HG03565 (cell line): ENCODE measurements around the gene MIX23.

Experiments
- ATAC-seq: cut with Tn5 transposase; IDR thresholded peaks from one replicate; pipeline ENCODE4 v1.9.1; 2021; ENCODE audit warnings: mild to moderate bottlenecking, moderate library complexity; ENCODE audit not compliant: unreplicated experiment

Gene MIX23

DNA sequence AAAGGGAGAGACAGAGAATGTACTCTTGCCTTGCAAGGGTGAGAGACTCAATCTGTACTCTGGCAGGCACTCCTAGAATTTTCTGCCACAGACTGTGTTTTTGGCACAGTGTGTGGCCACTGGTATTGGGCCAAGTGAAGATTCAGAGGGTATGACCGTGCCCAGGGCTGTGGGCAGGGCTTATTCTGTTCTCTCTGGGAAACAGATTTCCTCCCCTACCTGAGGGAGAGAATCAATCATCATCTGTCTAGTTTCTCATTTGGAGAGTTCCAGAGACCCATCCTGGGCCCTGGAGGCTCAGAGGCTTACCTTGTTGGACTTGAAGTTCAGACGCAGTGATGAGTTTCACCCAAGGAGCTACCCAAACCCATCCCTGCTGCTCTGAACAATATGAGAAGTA lies 29.8 kb downstream of the MIX23 start:
- no peak for ATAC-seq

DNA sequence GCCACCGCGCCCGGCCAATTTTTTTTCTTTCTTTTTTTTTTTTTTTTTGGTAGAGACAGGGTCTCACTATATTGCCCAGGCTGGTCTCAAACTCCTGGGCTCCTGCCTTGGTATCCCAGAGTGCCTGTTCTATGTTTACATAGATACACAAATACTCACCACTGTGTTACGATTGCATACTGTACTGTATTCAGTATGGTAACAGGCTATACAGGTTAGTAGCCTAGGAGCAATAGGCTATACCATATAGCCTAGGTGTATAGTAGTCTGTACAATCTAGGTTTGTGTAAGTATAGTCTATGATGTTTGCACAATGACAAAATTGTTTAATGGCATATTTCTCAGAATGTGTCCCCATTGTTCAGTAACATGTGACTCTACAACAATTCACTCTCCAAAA lies 31.4 kb downstream of the MIX23 start:
- no peak for ATAC-seq

DNA sequence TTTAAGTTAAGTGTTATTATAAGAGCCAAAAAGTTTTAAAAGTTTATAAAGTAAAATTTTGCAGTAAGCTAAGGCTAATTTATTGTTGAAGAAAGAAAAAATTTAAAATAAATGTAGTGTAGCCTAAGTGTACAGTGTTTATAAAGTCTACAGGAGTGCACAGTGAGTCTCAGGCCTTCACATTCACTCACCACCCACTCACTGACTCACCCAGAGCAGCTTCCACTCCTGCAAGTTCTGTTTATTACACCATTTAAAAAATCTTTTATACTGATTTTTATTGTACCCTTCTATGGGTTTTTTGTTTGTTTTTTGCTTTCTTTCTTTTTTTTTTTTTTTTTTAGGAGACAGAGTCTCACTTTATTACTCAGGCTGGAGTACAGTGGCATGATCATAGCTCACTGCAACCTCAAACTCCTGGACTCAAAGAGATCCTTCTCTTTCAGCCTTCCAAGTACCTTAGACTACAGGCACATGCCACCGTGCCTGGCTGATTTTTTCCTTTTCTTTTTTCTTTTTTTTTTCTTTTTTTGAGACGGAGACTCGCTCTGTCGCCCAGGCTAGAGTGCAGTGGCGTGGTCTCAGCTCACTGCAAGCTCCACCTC lies 32.1 kb downstream of the MIX23 start:
- no peak for ATAC-seq

DNA sequence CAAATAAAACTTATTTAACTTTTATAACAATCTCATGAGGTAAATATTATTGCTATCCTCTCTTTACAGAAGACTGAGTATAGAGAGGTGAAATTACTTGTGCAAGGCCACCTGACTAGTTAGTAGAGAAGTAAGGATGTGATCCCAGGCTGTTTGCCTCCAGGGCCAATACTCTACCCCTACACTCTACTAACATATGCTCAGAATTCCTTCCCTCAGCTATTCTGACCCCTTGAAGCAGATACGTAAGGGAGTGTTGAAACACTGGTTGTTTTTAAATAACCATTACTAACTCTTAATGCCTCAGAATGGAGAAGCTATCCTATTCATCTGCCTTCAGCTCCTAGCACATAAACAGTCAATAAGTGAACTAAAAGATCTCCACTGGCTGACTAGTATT lies 33.9 kb downstream of the MIX23 start:
- no peak for ATAC-seq

DNA sequence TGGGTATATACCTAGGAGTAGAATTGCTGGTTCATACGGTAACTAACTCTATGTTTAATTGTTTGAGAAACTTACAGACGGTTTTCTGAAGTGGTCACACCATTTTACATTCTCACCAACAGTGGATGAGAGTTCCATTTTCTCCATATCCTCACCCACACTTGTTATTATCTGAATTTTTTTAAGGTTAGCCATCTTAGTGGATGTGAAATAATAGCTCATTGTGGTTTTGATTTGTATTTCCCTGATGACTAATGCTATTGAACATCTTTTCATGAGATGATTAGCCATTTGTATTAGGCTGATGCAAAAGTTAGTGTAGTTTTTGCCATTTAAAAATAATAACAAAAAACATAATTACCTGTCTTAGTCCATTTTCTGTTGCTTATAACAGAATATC lies 39.4 kb downstream of the MIX23 start:
- no peak for ATAC-seq

DNA sequence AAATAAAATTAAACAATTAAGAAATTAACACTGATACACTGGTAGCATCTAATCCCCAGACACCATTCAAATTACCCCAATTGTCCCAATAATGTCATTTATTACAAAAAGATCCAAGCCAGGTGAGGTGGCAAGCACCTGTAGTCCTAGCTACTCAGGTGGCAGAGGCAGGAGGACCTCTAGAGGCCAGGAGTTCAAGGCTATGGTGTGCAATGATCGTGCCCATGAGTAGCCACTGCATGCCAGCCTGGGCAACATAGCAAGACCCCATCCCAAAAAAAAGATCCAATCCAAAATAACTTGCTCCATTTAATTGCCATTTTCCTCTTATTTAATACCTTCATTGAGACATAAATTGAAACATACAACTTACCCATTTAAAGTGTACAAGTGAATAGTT lies 40.2 kb downstream of the MIX23 start:
- no peak for ATAC-seq

DNA sequence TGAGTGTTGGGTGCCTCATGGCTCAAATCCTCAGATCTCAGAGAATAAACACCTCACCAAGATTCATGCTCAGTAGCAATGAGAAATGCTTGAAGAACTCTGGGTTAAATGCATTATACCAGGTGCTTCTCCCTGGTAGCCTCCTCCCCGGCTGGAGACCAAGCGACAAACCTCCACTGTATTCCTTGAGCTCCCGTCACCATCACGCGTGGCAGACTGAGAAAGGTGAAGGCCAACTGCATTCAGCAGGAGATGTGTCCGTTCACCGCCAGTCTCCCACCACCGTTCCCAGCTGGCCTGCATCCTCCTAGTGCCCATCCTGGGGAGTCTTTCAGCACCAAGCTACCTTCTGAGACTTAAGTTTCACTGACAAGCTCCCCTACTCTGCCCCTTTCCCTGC lies 50.5 kb downstream of the MIX23 start:
- no peak for ATAC-seq

DNA sequence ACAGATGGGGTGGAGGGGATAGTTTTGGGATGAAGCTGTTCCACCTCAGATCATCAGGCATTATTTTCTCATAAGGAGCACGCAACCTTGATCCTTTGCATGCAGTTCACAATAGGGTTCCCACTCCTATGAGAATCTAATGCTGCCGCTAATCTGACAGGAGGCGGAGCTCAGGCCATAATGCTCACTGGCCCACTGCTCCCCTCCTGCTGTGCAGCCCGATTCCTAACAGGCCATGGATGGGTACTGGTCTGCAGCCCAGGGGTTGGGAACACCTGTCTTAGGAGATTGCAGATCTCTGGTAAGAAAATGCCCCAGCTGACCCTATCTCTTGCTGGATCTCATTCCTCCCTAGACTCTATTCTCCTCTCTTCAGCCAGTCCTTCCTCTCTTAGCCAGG lies 51.1 kb downstream of the MIX23 start:
- ATAC-seq = no peak

DNA sequence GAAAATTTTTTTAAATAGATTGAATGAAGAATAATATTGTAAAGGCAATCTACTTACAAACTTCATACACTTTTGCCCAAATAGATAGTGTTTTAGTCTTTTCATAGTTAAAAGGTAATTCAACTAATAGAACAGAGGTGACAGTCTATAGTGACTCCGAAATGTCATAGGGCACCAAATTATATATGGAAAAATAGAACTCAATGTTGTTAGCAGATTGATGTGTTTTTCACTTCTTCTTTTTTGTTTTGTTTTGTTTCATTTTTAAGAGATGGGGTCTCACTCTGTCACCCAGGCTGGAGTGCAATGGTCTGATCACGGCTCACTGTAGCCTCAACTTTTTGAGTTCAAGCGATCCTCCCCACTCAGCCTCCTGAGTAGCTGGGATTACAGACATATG lies 57.3 kb downstream of the MIX23 start:
- ATAC-seq = no peak

DNA sequence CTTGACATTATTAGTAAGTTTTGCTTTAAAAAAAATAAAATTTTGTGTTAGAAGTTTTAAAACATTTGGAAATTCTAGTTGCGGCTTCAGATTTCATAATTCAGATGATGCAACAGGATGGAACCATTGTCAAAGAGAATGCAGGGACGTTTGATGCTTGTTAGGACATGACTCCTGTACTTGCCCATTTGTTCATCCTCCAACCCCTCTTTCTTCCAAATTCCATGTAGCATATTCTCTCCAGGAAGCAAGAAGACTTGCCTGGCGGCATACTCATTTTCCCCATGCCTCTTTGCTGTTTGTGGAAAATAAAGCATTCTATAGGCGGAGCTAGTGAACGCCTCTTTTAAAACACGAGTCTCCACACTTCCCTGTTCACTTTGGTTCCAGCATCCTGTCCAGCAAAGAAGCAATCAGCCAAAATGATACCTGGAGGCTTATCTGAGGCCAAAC lies 58.1 kb downstream of the MIX23 start, which contains the start of gene CSTA:
Gene CSTA (plus strand): TSS at position 378 of the 453 bp plus-strand sequence. CDS start 45 bp downstream, at position 423.
- ATAC-seq = no peak

DNA sequence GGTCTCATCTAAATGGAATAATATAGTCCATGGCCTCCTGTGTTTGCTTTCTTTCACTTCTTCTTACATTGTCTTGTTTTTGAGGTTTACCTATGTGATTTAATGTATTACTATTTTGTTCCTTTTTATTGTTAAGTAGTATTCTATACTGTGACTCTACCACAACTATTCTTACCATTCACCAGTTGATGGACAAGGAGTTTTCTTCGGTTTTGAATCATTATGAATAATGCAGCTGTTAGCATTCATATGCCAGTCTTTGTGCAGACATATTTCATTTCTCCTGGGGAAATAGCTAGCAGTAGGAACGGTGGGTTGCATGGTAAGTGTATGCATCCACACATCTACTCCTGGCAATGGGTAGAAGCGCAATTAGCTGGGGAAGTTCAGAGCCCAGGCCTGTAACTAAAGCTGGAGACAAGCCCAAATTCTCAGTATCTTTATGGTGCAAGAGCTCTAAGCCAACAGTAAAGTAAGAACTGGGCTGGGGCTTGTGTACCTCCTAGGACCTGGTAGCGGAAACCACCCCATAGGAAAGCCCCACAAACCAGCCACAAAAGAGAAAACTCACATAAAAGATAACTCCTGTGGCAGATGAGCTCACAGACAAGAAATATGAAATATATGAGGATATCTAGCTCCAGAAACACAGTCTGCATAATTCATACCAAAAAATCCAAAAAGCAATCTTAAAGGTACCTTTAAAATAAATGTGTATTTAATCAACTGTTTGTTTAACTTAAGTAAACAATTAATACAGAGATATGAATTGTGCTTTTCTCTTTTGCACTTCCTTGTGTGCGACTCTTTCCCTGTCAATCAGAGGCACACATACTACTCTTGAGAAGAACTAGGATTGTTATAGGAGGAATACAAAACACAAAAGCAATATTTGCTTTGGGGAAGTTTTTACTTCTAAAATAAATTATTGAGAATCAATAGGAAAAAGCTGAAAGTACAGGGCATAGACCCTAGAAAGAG lies 60.6 kb downstream of the MIX23 start:
- peak; percentile 46 for ATAC-seq

DNA sequence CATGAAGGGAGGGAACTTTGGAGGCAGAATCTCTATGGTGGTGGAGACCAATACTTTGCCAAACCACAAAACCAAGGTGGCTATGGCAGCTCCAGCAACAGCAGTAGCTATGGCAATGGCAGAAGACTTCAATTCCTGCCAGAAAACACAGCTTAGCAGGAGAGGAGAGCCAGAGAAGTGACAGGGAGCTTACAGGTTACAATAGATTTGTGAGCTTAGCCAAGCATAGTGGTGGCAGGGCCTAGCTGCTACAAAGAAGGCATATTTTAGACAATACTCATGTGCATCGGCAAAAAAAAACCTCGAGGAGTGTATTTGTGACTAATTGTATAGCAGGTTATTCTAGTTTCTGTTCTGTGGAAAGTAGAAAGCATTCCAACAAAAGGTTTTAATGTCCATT lies 64.4 kb downstream of the MIX23 start:
- no peak for ATAC-seq

DNA sequence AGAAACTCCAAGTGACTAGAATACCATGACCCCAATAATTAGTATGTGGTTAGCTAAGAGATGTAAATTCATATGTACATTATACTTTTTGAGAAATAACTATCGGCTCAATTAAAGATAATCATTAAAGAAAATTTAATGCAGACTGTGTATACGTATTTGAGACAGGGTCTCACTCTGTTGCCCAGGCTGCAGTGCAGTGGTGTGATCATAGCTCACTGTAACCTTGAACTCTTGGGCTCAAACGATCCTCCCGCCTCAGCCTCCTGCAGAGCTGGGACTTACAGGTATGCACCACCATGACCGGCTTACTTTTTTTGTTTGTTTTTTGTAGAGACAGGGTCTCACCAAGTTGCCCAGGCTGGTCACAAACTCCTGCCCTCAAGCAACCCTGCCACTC lies 66.7 kb downstream of the MIX23 start:
- ATAC-seq = no peak

DNA sequence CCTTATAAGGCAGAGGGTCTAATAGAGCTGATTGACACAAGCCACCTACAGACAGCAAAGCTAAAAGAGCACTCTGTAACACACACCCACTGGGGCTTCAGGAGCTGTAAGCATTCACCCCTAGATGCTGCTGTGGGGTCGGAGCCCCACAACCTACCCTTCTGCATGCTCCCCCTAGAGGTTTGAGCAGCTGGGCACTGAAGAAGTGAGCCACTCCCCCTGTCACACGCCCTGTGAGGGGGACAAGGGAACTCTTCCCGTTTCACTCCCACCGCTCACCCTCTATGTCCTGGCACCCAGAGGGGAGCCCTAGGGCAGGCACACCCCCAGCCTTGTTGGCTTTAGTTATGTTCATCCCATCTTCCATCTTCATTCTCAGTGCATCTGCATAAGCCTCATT lies 67.4 kb downstream of the MIX23 start:
- no peak for ATAC-seq

DNA sequence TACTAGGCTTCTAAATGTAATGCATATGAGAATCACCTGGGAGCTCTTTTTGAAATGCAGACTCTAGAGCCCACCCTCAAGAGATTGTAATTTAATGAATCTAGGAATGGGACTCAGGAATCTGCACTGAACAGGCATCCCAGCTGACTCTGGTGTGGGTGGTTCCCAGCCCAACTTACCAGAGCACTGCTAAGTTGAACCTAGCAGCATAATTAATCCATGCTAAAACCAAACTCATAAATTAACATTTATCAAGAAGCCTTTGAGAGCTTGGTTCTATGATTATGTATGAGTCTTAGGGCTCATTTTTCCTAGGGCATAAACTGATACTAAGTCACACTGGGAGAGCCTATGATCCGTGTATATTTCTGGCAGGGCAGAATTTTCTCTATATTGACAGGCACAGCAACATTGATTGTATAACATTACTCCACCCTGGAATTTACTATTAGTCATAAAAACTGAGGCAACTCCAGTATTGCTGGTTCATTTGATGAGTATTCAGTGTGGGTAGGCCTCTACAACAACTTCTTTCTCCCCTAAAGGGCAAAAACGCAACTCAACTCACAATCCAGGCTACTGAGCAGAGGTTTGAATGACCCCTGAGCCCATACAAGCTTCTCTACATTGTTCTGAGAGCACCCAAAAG lies 68.7 kb downstream of the MIX23 start:
- ATAC-seq = no peak

DNA sequence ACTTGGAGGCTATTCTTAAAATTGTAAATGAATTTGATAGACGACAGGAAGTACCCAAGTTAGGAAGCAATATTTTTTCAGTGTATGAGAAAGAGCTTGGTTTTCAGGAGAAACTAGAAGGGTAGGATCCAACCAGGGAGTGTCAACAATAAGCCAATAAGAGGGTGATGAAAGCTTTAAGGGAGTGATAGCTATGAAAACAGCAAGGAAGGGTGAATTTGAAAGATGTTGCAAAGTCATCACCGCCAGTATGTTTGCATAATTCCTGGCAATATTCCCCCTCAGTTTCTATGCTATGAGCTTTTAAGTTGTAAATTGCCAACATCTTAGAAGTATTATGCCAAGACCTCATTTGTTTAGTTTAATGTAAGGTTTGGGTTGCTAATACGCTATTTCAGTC lies 69.8 kb downstream of the MIX23 start:
- ATAC-seq = no peak

DNA sequence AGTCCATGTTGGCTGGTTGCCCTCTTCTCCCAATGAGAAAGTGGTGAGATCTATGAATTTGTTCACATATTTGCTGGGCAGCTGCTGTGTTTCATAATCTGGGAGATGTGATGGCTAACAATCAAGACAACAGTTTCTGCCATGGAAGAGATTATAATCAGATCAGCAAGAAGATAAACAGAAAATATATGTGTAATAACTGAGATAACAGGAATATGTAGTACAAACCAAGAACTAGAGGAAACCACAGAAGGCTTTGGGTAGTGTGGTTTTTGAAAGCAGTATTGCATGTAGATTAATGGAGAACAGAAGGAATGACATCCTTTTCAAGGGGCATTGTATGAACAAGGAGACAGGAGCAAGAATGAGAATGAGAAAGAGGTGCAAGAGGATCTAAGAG lies 70.2 kb downstream of the MIX23 start:
- ATAC-seq = no peak

DNA sequence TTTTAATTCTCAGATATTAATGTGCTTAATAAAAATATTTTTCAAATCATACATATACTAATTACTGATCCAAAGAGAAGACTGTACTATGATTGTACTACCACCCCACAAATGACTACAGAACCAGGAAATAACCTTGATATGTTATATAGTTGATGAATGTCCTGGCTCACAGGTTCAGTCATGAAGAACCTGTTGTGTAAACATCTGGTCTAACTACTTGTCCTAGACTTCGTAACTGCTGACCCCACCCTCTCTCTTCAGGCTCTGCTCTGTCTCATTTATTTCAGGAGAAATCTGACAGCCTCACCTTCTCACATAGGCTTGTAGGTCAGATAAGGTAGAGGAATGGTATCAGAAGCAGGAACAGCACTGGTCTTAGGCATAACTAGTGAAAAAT lies 72.7 kb downstream of the MIX23 start:
- no peak for ATAC-seq
